Measurements from ENCODE around the gene ANKFY1.

The ANKFY1 gene

DNA sequence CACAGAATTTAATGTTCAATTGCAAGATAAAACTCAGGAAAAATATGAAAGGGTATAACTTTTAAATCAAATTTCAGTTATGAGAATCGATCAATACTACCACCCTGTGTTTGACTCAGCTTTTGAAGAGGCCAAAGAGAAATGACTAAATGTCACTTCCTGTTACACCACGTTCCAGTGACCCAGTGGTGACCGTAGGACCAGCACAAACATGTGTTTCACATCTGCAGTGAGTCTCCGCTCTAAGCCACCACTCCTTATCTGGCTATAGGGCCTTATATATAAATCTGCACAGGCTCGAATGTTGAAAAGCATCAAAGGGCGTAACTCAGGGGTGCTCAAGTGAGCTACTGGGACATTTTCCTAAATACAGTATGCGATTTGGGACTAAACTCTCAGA lies 84.7 kb downstream of the ANKFY1 start:
- H3K27ac ChIP-seq (ENCODE audit: low read length): no peak overlapping the region
- peaks cover 2% of the 10 kb centered on the region for H4K20me1 ChIP-seq (ENCODE audit: insufficient read depth, low read length)
- ATAC-seq (ENCODE audit: insufficient read depth, low read depth): no peak
- H3K9ac ChIP-seq (ENCODE audit: low read depth, low read length): no peak overlapping the region
- peaks cover 97% of the 10 kb centered on the region for H3K36me3 ChIP-seq (ENCODE audit: insufficient read depth, low read length)
- H3K4me3 ChIP-seq (ENCODE audit: low read depth in 1 of 2, low read length in 2 of 2): no peak overlapping the region
- H3K79me2 ChIP-seq (ENCODE audit: insufficient read depth, low read length): no peaks in the 10 kb centered on the region
- no peaks in the 10 kb centered on the region for H3K27me3 ChIP-seq (ENCODE audit: insufficient read depth, low read length, poor library complexity)
- no peaks in the 10 kb centered on the region; the same call in 1 of the 2 replicates for H3K4me1 ChIP-seq (ENCODE audit: insufficient read depth, low read length)
- no peak for DNase-seq
- TF ChIP-seq, protein P1, sequence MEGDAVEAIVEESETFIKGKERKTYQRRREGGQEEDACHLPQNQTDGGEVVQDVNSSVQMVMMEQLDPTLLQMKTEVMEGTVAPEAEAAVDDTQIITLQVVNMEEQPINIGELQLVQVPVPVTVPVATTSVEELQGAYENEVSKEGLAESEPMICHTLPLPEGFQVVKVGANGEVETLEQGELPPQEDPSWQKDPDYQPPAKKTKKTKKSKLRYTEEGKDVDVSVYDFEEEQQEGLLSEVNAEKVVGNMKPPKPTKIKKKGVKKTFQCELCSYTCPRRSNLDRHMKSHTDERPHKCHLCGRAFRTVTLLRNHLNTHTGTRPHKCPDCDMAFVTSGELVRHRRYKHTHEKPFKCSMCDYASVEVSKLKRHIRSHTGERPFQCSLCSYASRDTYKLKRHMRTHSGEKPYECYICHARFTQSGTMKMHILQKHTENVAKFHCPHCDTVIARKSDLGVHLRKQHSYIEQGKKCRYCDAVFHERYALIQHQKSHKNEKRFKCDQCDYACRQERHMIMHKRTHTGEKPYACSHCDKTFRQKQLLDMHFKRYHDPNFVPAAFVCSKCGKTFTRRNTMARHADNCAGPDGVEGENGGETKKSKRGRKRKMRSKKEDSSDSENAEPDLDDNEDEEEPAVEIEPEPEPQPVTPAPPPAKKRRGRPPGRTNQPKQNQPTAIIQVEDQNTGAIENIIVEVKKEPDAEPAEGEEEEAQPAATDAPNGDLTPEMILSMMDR (IDR thresholded peaks at IDR 0.05; ENCODE audit: borderline replicate concordance, extremely low read depth, low read length, poor library complexity, severe bottlenecking): no peak
- no peak for TF ChIP-seq EZH2 (IDR thresholded peaks at IDR 0.05; ENCODE audit: borderline replicate concordance, low read depth, low read length, severe bottlenecking)
- no peaks in the 10 kb centered on the region for H3K9me3 ChIP-seq (ENCODE audit: insufficient read depth, low read length, severe bottlenecking)
- H2AFZ ChIP-seq (ENCODE audit: low read depth, low read length): no peak overlapping the region
- no peak overlapping the region for H3K4me2 ChIP-seq (ENCODE audit: insufficient read depth, low read length)

DNA sequence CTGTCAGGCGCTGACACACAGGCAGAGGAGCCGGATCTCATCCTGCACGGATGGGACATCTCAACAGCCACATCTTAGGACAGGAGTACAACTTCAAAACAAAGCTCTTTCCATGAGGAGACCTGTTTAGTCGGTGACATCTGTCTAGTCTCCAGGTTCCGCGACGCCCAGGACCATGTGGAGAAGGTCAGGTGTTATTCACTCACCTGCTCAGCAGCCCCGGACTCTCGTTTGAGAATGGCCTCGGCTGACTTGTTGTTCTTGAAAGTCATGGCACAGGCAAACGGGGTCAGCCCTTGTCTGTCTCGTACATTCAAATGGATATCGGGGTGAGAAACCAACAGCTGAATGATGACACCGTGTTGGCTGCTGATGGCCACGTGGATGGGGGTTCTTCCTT lies 85.1 kb downstream of the ANKFY1 start:
- no peaks in the 10 kb centered on the region for H3K9me3 ChIP-seq (ENCODE audit: insufficient read depth, low read length, severe bottlenecking)
- H2AFZ ChIP-seq (ENCODE audit: low read depth, low read length): no peak overlapping the region
- no peaks in the 10 kb centered on the region for H3K27me3 ChIP-seq (ENCODE audit: insufficient read depth, low read length, poor library complexity)
- DNase-seq (no peak), ATAC-seq (ENCODE audit: insufficient read depth, low read depth) (no peak)
- no peaks in the 10 kb centered on the region for H3K79me2 ChIP-seq (ENCODE audit: insufficient read depth, low read length)
- H3K36me3 ChIP-seq (ENCODE audit: insufficient read depth, low read length): peaks cover 97% of the 10 kb centered on the region
- H3K9ac ChIP-seq (ENCODE audit: low read depth, low read length): no peak overlapping the region
- no peak overlapping the region for H3K4me3 ChIP-seq (ENCODE audit: low read depth in 1 of 2, low read length in 2 of 2)
- no peak overlapping the region for H3K27ac ChIP-seq (ENCODE audit: low read length)
- no peaks in the 10 kb centered on the region; the same call in 1 of the 2 replicates for H3K4me1 ChIP-seq (ENCODE audit: insufficient read depth, low read length)
- TF ChIP-seq EZH2 (IDR thresholded peaks at IDR 0.05; ENCODE audit: borderline replicate concordance, low read depth, low read length, severe bottlenecking): no peak
- TF ChIP-seq, protein P1 (IDR thresholded peaks at IDR 0.05; ENCODE audit: borderline replicate concordance, extremely low read depth, low read length, poor library complexity, severe bottlenecking): no peak
- peaks cover 2% of the 10 kb centered on the region for H4K20me1 ChIP-seq (ENCODE audit: insufficient read depth, low read length)
- H3K4me2 ChIP-seq (ENCODE audit: insufficient read depth, low read length): no peak overlapping the region

DNA sequence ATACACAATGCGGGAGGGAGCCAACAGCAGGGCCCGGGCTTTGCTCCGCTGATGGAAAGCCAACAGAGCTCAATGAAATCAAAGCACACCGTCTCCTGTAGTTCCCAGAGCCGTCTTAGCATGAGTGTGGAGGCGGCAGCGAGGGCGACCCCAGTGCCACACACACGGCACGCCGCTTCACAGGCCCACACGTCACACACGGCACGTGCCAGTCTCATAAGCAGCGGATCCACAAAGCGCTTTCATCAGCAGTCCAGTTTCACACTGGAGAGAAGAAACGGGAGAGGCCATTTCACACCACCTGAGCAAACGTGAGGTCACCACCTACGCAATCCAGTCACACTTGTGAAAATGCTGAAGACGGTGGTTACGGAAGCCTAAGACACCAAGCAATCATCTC lies 86.0 kb downstream of the ANKFY1 start:
- TF ChIP-seq EZH2 (IDR thresholded peaks at IDR 0.05; ENCODE audit: borderline replicate concordance, low read depth, low read length, severe bottlenecking): no peak
- TF ChIP-seq, protein P1 (IDR thresholded peaks at IDR 0.05; ENCODE audit: borderline replicate concordance, extremely low read depth, low read length, poor library complexity, severe bottlenecking): no peak
- Histone ChIP-seq H3K9me3 (ENCODE audit: insufficient read depth, low read length, severe bottlenecking) (no peaks in the 10 kb centered on the region), H3K79me2 (ENCODE audit: insufficient read depth, low read length) (no peaks in the 10 kb centered on the region), H3K4me3 (ENCODE audit: low read depth in 1 of 2, low read length in 2 of 2) (no peak overlapping the region), H2AFZ (ENCODE audit: low read depth, low read length) (no peak overlapping the region), H3K27me3 (ENCODE audit: insufficient read depth, low read length, poor library complexity) (no peaks in the 10 kb centered on the region), H3K27ac (ENCODE audit: low read length) (no peak overlapping the region), H3K9ac (ENCODE audit: low read depth, low read length) (no peak overlapping the region), H3K4me2 (ENCODE audit: insufficient read depth, low read length) (no peak overlapping the region), H4K20me1 (ENCODE audit: insufficient read depth, low read length) (peaks cover 2% of the 10 kb centered on the region), H3K4me1 (ENCODE audit: insufficient read depth, low read length) (no peaks in the 10 kb centered on the region; the same call in 1 of the 2 replicates), H3K36me3 (ENCODE audit: insufficient read depth, low read length) (peaks cover 96% of the 10 kb centered on the region)
- no peak for ATAC-seq (ENCODE audit: insufficient read depth, low read depth)
- no peak for DNase-seq
